GM21381 (cell line): ENCODE results near the gene TLR2.

Source experiments
- ATAC-seq: cut with Tn5 transposase; IDR thresholded peaks from one replicate; pipeline ENCODE4 v1.9.1; 2021; ENCODE audit warnings: mild to moderate bottlenecking, moderate library complexity; ENCODE audit not compliant: unreplicated experiment

The TLR2 gene, protein sequence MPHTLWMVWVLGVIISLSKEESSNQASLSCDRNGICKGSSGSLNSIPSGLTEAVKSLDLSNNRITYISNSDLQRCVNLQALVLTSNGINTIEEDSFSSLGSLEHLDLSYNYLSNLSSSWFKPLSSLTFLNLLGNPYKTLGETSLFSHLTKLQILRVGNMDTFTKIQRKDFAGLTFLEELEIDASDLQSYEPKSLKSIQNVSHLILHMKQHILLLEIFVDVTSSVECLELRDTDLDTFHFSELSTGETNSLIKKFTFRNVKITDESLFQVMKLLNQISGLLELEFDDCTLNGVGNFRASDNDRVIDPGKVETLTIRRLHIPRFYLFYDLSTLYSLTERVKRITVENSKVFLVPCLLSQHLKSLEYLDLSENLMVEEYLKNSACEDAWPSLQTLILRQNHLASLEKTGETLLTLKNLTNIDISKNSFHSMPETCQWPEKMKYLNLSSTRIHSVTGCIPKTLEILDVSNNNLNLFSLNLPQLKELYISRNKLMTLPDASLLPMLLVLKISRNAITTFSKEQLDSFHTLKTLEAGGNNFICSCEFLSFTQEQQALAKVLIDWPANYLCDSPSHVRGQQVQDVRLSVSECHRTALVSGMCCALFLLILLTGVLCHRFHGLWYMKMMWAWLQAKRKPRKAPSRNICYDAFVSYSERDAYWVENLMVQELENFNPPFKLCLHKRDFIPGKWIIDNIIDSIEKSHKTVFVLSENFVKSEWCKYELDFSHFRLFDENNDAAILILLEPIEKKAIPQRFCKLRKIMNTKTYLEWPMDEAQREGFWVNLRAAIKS

DNA sequence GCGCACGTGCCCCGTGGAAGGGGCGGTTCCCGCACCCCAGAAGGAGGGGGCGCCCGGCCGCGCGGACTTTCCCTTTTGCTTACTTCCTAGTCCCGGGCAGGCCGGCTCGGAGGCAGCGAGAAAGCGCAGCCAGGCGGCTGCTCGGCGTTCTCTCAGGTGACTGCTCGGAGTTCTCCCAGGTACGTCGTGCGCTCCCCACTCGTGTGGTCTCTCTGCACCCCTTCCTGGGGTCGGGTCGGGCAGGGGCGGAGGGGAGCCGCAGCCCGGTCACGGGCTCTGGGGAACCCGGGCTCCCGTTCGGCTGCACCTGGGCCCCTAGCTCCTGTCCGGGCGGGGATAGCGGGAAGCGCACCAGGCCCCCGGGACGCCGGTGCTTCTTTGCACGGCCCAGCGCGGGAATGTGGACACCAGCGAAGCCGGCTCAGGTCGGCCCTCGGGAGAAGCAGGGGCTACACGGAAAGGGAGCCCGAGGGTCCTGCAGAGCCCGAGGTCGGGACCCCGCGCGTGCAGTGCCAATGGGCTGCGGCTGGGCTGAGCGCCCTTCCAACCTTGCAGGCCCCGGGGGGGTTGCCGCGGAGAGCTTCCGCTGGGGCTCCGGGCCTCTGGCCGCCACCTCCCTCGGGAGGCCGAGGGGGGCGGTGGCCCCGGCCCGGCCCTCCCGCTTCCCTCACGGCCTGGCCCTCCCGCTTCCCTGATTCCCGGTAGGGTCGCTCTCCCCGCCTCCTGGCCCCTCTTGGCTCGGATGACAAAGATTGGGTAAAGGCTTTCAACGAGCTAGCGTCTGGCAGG is at the start of gene TLR2:
TLR2 (plus strand) TSS at position 99 of the 789 bp plus-strand sequence. CDS start 18,628 bp downstream, outside the sequence.
- peak; percentile 92 for ATAC-seq

- ATAC-seq, result no peak
These were observed 49.2 kb upstream of the TLR2 start for GRCh38 chr4:153634738-153635353.

GRCh38 chr4:153635846-153636245 is 48.2 kb upstream of the TLR2 start:
- no peak for ATAC-seq

DNA sequence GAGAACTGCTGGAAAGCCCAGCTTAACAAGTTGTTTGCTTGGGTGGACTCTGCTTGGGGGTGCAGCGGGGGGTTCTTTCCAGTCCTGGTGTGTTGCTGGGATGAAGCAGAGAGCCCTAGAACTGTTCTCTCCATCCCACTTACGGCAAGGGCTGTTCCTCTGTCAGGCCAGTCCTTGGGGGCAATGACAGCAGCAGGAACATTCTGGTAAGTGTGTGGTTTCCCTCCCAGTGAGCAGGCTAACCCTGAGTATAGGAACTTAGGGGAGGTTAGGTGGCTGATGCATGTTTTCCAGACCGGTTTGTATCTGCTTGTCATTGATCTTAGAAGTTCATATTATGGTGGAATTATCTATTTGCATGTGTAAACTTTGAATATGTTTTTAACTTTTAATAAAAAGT is 46.9 kb upstream of the TLR2 start:
- ATAC-seq, result no peak

DNA sequence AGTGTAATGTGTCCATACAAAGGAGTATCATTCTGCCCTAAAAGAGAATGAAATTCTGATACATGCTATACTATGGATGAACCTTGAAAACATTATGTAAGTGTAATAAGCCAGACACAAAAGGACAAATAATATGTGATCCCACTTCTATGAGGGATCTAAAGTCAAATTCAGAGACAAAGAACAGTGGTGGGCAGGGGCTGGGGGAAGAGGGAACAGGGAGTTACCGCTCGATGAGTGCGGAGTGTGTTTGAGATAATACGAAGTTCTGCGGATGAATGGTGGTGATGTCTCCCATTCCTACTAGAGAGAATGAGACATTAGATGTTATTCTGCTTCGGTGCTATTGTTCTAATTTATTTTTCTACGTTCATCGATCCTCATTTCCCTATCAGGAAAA is 46.1 kb upstream of the TLR2 start:
- ATAC-seq, result no peak

DNA sequence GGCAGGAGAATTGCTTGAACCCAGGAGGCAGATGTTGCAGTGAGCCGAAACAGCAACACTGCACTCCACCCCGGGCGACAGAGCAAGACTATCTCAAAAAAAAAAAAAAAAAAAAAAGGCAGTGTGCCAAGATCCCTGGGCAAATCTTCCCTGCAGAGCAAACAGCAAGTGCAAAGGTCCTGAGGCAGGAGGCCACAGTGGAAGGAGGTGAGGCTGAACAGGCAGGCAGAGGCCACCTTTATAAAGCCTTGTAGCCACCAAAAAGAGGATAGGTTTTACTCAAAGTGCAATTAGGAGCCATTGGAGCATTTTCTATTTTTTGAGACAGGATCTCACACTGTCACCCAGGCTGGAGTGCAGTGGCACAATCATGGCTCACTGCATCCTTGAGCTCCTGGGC is 45.1 kb upstream of the TLR2 start:
- no peak for ATAC-seq

- no peak for ATAC-seq
These were observed 44.0 kb upstream of the TLR2 start for GRCh38 chr4:153639833-153640802.

- no peak for ATAC-seq
These were observed 42.5 kb upstream of the TLR2 start for GRCh38 chr4:153641532-153641931.

DNA sequence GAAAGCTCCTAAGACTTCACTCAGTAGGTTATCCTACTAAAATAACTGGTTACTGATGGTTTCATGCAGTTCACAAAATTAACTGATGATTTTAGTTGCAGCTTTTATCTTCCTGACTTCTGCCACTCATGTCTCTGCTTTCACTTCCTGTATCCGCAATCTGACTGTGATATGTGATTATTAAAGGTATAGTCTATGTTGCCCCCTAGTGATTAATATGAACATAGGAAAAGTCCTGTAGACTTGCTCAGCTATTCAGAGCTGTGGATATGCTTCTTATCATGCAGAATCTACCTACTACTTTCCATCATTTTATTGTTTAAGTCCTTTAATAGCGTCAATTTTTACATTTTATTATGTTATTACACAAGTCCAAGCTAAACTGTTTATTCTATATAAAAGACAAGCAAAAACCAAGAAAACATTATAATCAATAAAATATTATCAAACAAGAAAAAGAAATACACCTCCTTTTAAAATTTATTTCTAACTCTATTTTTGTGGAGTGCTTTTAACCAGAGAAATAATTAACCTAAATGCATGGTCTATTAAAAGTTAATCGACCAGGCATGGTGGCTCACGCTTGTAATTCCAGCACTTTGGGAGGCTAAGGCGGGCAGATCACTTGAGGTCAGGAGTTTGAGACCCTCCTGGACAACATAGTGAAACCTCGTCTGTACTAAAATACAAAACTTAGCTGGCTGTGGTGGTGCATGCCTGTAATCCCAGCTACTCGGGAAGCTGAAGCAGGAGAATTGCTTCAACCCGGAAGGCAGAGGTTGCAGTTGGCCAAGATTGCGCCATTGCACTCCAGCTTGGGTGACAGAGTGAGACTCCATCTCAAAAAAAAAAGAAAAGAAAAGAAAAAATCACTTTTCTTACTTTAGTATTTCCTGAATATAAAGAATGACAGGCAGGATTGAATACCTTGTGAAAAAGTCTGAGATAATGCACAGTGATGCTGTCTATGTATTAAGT is 40.4 kb upstream of the TLR2 start:
- peak; percentile 92 for ATAC-seq

DNA sequence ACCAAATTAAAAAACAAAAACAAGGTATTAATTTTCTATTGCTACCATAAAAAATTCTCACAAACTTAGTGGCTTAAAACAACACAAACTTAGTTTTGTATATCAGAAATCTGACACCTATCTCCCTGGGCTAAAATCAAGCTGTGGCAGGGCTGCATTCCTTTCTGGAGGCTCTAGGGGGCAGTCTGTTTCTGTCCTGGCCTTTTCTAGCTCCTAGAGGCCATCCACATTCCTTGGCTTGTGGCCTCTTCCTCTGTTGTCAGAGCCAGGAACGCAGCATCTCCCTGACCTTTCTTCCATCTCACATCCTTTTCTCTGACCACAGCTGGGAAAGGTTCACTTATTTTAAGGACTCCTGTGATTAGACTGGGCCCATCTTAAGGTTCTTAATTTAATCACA is 38.9 kb upstream of the TLR2 start:
- ATAC-seq, result no peak

DNA sequence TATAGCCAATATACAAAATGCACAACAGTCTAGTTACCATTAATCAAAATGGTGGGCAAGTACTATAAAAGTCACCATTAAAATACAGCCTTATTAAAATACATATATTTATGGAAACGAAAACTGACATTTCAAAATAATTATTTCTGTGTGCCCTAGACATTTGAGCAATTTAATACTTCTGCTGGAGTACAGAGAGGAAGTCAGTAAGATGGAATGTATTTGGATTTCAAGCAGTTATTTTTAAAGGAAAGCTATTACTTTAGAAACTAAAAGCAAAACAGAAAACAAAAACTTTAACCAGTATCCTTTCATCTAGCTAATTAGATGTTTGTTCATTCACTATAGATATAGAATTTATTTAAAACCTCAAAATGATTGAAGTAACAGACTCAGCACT is 37.8 kb upstream of the TLR2 start:
- no peak for ATAC-seq

DNA sequence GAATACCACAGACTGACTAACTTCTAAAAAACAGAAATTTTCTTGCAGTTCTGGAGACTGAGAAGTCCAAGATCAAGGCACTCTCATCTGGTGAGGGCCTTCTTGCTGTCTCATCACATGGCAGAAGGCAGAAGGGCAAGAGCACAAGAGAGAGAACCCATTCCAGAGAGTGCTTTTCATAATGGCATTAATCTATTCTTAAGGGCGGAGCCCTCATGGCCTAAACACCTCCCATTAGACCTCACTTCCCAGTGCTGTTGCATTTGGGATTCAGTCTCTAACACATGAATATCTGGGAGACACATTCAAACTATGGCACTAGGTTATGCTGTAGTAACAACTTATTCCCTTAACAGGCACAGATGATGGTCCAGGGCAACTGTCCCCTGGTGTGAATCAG is 37.1 kb upstream of the TLR2 start:
- no peak for ATAC-seq

DNA sequence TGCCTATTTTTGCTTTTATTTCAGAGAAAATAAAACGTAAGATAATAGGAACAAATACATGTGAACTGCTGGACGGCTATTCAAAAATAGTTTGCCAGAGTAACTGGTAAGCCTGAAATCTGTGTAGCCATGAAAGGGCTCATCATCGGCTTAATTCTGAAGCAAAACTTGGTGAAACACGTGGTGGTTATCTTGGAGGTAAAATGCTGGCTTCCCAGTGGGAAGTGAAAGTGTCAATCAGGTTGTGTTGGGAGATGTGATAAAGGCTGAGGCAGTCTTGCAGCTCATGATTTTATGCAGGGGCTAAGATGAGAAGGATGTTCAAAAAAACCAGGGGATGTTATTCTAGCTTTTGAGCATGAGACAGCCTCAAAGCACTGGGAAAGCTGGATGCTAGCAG is 36.1 kb upstream of the TLR2 start:
- no peak for ATAC-seq

DNA sequence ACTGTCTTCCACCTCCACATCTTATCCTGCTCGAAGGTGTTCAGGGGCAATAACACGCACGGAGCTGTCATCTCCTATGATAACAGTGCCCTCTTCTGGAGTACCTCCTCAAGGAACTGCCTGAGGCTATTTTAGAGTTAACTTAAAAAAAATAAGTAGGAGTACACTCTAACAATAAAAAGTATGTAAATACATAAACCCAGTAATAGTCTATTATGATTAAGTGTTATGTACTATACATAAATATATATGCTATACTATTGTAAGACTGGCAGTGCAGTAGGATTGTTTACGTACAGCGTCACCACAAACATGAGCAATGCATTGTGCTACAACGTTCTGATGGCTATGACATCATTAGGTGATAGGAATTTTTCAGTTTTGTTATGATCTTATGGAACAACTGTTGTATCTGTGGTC is 34.5 kb upstream of the TLR2 start:
- no peak for ATAC-seq

- ATAC-seq, result no peak
These were observed 33.0 kb upstream of the TLR2 start for GRCh38 chr4:153651116-153651515.

- no peak for ATAC-seq
These were observed 32.5 kb upstream of the TLR2 start for GRCh38 chr4:153651587-153651986.

DNA sequence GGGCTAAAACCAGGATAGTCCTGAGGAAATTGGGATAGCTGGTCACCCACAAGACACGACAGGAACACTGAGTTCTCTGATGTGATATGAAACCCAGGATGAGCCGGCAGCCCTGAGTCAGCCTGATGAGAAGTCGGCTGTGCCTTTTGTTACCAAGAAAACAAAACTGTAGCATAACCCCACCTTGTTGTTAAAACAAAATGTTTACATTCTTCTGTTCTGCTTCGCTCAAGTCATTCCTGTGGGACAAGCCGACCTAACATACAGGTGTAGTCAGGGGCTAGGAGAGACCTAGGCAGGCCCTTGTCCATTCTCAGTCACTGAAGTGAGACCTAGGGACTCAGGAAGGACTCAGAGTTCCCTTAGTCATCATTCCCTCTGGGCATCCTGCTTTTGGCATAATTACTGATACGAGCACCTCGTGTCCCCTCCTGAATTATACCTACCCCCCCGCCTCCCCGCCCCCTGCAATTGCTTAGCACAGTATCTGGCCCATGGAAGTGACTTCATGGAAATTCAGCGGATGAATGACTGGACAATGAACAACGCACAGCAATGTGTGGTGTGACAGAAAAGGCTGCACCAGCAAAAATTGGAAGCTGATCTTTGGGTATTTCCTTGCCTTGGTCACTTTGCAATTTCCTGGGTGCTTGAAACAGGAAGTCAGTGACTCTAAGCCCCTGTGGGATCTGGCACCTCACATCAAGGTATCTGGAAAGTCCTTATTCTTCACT is 31.9 kb upstream of the TLR2 start:
- no peak for ATAC-seq

DNA sequence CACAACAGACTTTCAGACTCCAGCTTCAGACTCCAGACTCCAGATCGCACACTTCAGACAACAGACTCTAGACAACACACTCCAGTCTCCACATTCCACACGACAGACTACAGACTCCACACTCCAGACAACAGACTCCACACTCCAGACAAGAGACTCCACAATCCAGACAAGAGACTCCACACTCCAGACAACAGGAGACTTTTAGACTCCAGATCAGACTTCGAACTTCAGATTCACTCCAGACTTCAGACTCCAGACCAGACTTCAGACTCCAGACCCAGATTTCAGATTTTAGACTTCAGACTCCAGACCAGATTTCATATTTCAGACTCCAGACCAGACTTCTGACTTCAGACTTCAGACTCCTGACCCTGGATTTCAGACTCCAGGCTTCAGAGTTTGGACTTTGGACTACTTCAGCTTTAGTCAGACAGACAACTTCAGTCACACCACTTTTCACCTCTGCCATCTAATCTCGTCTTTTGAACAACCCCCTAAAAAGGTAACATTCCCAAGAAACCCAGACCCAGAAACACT is 29.0 kb upstream of the TLR2 start:
- ATAC-seq, result no peak
